GM18867 (cell line): ENCODE results near the gene TTC4.
A peak's percentile ranks its signal among the peaks of the same experiment; 100 is the strongest.

Source experiments
- ATAC-seq: cut with Tn5 transposase; IDR thresholded peaks from one replicate; pipeline ENCODE4 v1.9.1; 2021; ENCODE audit warnings: mild to moderate bottlenecking, moderate library complexity; ENCODE audit not compliant: unreplicated experiment

The TTC4 gene

GRCh38 chr1:54703471-54703870, 12.2 kb upstream of the TTC4 start:
- ATAC-seq: no peak

- ATAC-seq: no peak
Measured at GRCh38 chr1:54705153-54705552, 10.5 kb upstream of the TTC4 start.

- ATAC-seq: no peak
Measured at GRCh38 chr1:54706419-54706818, 9.2 kb upstream of the TTC4 start.

DNA sequence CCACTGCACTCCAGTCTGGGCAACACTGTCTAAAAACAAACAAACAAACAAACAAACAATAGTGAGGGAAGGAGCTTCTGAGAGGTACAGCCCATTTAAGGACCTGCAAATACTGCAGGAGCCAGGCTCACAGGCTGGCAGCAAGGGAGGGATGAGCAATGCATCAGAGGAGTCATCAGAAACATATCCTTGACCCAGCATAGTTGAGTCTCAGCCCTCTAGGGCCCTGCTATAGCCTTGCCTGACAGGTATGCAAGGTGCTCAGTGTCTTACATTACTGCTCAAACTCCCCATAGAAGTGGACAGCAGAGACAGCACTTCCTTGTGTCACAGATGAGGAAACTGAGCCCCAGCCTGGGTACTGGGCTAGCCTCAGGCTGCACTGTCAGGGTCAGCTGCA, 7.3 kb upstream of the TTC4 start:
- ATAC-seq: no peak

DNA sequence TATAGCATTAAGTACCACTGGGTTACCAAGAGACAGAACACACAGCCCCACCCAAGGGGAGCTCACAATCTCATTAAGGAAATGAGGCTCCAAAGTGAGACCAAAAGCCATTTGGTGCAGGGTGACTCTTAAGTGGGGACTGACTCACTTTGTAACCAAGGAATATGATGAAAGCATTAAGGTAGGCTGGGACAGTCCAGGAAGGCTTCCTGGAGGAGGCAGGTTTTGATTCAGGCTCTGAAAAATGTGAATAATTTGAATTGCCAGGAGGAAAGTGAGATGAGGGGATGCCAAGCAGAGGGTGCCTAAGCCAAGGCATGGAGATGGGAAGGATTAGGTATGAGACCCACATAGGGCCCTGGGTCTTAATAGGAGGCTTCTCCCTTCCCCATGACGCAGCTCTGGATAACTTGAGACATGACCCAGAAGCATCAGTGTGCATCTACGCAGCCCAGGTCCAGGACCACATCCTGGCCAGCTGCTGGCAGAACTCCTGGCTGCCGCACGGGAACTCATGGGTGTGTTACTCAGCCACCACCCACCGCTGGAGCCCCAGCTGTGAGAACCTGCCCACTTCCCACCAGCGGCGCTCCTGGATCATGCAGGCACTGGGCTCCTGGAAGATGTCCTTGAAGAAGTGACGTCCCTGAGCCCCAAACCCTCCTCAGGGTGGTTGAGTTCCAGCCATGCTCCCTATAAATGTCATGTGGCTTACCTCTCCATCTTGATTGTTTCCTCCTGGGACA, 5.9 kb upstream of the TTC4 start:
- no peak for ATAC-seq

DNA sequence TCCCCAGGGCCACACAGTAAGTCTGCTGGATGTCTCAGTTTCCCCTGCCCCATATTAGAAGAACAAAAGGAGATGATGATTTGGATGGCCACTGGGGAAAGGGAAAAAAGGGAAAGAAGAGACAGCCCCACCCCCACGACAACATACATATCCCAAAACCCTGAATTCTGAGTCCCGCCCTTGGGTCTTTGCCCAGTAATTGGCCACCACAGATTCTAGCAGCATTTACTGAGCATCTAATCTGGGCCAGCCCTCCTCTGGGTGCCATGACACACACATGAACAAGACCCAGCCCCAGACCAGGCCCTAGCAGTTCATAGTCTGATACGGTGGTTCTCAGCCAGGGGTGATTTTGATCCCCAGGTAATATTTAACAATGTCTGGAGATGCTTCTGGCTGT, 5.2 kb upstream of the TTC4 start:
- ATAC-seq: no peak

GRCh38 chr1:54710841-54711240, 4.8 kb upstream of the TTC4 start:
- ATAC-seq: no peak

DNA sequence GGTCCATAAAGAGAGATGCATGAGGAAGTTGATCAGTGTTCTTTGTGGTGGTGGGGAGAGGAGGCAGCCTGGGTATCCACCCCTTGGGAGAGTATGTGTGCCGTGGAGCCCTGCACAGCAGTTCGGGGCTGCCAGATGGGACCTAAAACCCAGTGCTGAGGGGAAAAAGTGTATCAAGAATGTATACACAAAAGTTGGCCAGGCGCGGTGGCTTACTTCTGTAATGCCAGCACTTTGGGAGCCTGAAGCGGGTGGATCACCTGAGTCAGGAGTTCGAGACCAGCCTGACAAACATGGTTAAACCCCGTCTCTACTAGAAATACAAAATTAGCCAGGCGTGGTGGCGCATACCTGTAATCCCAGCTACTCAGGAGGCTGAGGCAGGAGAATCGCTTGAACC, 4.1 kb upstream of the TTC4 start:
- no peak for ATAC-seq

- ATAC-seq: no peak
Measured at GRCh38 chr1:54714881-54715492, 674 bp upstream of the TTC4 start.

DNA sequence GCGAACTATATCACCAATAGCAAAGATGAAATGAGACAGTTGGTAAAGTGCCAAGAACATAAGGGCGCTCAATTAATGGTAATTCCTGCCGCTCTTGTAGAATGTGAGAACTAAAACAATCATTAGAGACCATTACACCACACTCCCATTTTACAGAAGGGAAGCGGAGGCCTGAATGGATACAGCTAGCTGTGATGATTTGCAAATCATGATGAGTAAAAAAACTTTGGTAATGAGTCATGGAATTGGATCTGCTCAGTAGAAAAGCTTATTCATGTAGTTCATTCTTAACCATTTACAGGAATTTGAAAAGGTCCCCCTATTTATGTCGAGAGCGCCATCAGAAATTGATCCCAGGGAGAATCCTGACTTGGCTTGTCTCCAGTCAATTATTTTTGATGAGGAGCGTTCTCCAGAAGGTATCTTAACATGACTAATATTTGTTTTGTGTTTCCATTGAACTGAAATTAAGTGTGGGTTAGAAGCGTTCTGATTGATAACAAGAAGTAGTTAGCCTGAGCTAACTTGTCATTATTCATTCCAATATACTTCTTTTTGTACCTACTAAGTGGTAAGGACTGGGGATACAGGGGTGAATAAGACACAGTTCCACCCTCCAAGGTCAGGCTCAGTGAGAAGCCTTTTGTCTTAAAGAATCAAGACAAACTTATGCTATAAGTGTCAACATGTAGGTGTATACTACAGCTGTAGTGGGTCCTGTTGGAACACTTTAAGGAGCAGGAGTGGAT, 812 bp downstream of the TTC4 start:
- peak; percentile 6 for ATAC-seq

GRCh38 chr1:54721719-54722118, 6.1 kb downstream of the TTC4 start:
- no peak for ATAC-seq

DNA sequence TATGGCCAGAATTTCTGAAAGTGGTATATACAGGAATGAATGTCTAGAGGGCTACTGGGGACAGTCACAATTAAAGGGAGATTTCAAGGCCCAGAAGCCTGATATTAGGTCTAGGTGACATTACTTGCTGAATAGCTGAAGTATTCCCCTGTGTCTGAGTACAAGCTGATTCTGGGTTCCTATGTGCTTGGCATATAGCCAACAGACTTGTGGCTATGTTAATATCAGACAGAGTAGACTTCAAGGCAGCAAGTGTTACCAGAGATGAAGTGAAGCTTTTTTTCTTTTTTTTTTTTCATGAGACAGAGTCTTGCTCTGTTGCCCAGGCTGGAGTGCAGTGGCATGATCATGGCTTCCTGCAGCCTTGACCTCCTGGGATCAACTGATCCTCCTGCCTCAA, 8.3 kb downstream of the TTC4 start:
- no peak for ATAC-seq

DNA sequence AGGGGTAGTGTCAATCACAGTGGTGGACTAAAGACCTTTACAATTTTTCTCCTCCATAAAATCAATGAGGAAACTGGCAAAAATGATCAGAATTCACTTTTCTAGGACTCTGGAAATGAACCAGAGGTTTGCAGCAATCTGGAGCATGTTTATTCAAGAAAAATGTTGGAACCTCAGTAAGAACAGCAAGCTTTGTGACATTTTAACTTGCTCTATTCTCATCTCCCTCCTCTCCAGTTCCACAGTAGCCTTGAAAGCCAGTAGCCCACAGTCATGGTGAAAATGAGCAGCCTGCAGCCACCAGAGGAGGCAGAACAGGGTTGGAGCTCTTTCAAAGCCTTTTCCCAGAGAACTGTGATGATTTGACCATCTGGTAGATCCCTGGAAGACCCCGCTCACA, 9.1 kb downstream of the TTC4 start:
- ATAC-seq: no peak

- ATAC-seq: no peak
Measured at GRCh38 chr1:54728027-54728426, 12.4 kb downstream of the TTC4 start.

GRCh38 chr1:54736685-54737084, 21.0 kb downstream of the TTC4 start:
- no peak for ATAC-seq

GRCh38 chr1:54738244-54738643, 22.6 kb downstream of the TTC4 start:
- ATAC-seq: no peak

GRCh38 chr1:54741531-54741930, 25.9 kb downstream of the TTC4 start:
- ATAC-seq: no peak

DNA sequence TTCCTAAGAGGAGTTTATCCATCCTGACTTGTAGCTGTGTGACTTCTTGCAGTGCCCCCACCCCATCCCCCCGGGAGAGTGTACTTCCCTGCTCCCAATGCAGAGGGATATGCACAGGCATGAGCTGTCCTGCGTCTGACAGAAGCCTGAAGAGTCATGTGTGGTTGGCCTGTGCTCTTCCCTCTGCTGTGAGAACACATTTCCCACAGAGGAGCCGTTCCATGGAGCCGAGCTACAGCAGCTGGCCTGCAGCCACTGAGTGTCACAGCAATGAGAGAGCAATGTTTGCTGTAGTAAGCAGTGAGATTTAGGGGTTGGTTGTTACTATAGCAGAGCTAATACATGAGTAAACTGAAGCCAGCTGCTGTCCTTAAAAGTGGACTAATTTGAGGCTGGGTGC, 26.6 kb downstream of the TTC4 start:
- ATAC-seq: no peak

DNA sequence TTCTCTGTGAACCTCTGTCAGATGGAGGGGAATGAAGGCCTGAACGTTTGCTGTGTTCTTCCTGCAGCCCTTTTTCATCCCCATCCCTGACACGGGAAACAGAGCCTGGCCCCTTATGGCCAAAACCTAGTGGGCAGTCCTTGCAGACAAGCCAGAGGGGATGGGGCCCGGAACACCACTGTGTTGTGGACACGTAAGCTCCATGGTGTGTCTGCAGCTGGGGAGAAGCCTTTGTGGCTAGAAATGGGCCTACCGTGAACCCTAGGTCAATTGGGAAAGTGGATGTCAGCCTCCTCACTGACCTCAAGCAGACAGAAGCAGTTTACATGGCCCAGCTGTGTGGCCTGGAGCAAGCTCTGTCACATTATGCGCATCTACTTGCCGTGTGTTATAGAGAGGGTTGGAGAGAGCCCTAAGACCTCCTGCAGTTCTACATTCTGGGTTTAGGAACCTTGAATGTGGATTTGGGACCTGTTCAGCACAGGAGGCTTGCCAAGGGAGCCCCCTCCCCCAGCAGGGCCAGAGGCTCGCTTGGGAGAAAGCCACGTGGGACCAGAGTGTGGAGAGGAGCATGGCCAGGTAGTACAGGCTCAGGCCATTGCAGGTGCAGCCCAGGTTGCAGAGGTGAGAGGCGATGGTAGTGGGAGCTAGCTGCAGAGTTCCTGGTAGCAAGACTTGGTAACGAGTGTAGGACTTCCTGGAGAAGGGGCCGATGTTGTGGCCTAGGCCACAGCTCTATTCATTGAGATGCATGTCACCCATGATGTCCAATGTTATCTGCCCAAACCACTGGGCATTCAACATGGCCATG, 28.0 kb downstream of the TTC4 start:
- no peak for ATAC-seq

DNA sequence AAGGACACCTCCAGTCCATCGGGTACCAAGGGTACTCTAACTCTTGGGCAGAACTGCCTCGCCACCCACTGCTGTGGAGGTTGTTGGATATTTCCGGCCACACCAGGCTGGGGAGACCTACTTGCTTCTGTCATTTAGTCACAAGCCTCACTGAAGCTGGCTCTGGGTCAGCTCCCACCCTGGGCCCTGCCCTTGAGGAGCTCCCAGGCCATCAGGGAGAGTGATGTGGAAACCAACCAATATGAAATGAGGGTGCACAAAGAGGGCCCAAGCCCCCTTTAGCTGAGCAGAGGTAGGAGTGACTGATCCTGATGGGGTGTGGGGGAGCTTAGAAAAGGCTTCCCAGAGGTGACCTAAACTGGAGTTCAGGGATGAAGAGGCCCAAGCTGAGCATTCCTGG, 29.0 kb downstream of the TTC4 start:
- no peak for ATAC-seq

- ATAC-seq: no peak
Measured at GRCh38 chr1:54745274-54745673, 29.6 kb downstream of the TTC4 start.
